ENCODE data around the gene CNPY2.
A peak's percentile ranks its signal among the peaks of the same experiment; 100 is the strongest.

DNA sequence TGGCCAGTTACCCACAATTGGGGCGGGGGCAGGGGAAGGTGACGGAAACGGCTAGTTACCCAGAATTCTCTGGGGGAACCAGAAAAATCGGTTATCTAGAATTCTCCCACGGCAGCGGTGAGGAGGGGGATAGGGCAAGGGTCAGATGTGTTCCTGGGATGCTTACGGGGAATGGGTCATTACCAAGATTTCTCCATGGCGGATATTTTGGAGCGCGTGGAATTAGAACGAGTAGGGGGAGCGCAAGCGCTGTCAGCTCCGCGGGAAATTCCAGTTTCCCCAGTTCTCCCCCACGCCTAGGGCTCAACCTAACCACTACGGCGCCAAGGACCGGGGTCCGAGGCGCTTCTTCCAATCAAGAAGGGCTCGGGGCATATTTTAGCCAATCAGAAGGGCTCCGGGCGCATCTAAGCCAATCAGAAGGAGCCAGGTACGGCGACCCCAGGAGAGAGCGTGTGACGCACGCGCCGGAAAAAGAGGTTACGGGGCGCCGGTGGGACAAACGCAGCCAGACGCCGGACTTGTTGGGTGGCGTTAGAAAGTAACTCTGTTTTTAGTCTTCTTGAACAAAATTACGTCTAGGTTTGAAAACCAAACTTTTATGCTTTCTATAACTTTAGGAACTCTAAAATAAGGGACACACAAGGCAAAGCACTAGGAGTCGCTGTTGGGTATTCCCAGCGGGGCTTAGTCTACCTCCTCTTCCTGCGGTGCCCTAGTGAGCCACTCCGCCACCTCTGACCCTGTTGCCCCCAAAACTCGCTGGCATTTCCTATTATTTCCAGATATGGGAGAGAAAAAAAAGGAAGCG is 18.1 kb upstream of the CNPY2 start, which contains the start of gene PAN2:
- TF ChIP-seq, protein P1, sequence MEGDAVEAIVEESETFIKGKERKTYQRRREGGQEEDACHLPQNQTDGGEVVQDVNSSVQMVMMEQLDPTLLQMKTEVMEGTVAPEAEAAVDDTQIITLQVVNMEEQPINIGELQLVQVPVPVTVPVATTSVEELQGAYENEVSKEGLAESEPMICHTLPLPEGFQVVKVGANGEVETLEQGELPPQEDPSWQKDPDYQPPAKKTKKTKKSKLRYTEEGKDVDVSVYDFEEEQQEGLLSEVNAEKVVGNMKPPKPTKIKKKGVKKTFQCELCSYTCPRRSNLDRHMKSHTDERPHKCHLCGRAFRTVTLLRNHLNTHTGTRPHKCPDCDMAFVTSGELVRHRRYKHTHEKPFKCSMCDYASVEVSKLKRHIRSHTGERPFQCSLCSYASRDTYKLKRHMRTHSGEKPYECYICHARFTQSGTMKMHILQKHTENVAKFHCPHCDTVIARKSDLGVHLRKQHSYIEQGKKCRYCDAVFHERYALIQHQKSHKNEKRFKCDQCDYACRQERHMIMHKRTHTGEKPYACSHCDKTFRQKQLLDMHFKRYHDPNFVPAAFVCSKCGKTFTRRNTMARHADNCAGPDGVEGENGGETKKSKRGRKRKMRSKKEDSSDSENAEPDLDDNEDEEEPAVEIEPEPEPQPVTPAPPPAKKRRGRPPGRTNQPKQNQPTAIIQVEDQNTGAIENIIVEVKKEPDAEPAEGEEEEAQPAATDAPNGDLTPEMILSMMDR (IDR thresholded peaks at IDR 0.05), result peak in 5 of 7 experiments; percentile 24 to 58 (median 40)
- TF ChIP-seq POLR2A (IDR thresholded peaks at IDR 0.05), result no peak
- no peak for TF ChIP-seq EP300 (IDR thresholded peaks at IDR 0.05)
- peak; percentile 78 to 91 (median 80) for TF ChIP-seq POLR2AphosphoS5 (IDR thresholded peaks at IDR 0.05)

All from stomach (tissue), 4 donors.